AG04449 (cell line): ENCODE results near the gene PEX12.

ENCODE experiments used
- CTCF ChIA-PET: fragments of 350-600 bp; formaldehyde crosslinking; extraction: SDS; loops from one replicate; lab custom pipeline; 2021; ENCODE audit warnings: antibody characterized with exemption; lab: Yijun Ruan, JAX
- POLR2A ChIA-PET: fragments of 400-600, 350-600 bp; formaldehyde crosslinking; extraction: SDS; loops from one replicate; lab custom pipeline; 2020; ENCODE audit warnings: antibody characterized with exemption, inconsistent platforms; lab: Yijun Ruan, JAX
- DNase-seq: peaks from one replicate; pipeline ENCODE4 v3.0.0-alpha.2; 2010; ENCODE audit warnings: low read depth, low spot score
- H3K4me3 ChIP-seq: 2 replicates; pipeline ENCODE4 v1.5.1; 2011; ENCODE audit warnings: low read depth, mild to moderate bottlenecking, control low read depth, low read length
- TF ChIP-seq, protein P1 (sequence below): IDR thresholded peaks from one replicate; pipeline ENCODE4 v1.5.1; 2011; ENCODE audit warnings: mild to moderate bottlenecking, moderate library complexity, low read length, control low read depth, inconsistent platforms; ENCODE audit not compliant: insufficient read depth; ENCODE audit errors: missing control alignments

PEX12 gene

DNA sequence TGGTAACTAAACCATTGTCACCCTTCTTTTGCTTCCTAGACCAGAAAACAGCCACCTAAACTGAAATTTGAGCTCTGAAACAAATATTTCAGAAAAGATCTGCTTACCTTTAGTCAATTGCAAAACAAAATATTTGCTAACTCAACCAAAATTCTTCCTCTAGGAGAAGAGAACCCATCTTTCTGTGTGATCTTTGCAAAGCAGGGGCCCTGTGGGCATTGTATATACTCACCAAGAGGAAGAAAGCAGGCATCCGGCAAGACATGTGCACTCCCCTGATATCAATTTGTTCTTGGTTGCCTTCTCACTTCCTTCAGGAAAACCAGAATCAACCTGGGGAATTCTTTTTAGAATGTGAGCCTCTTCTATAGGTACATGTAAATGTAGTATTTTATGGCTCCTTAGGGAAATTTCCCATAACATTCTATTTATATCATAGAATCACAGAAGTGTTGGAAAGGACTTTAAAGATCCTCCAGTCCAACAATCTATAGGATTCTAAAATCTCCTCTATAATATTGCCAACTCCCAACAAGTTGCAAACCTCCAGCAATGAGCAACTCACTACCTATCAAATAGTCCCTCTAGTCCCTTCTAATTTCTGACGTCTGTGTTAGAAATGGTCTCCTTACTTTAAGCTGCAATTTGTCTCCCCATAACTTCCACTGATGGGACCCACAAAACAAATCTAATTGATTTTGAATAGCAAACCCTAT is 18.7 kb downstream of the PEX12 start:
- no peak overlapping the region for H3K4me3 ChIP-seq
- no peak for DNase-seq
- TF ChIP-seq, protein P1, sequence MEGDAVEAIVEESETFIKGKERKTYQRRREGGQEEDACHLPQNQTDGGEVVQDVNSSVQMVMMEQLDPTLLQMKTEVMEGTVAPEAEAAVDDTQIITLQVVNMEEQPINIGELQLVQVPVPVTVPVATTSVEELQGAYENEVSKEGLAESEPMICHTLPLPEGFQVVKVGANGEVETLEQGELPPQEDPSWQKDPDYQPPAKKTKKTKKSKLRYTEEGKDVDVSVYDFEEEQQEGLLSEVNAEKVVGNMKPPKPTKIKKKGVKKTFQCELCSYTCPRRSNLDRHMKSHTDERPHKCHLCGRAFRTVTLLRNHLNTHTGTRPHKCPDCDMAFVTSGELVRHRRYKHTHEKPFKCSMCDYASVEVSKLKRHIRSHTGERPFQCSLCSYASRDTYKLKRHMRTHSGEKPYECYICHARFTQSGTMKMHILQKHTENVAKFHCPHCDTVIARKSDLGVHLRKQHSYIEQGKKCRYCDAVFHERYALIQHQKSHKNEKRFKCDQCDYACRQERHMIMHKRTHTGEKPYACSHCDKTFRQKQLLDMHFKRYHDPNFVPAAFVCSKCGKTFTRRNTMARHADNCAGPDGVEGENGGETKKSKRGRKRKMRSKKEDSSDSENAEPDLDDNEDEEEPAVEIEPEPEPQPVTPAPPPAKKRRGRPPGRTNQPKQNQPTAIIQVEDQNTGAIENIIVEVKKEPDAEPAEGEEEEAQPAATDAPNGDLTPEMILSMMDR: no peak
- ChIA-PET POLR2A (no interaction called here), CTCF (interaction anchor here (0.8 to 1.3 kb wide), 5 partner anchors 18 to 188 kb away, joined by 3 to 4 read pairs (median 3); no protein-coding TSS in a partner anchor)

DNA sequence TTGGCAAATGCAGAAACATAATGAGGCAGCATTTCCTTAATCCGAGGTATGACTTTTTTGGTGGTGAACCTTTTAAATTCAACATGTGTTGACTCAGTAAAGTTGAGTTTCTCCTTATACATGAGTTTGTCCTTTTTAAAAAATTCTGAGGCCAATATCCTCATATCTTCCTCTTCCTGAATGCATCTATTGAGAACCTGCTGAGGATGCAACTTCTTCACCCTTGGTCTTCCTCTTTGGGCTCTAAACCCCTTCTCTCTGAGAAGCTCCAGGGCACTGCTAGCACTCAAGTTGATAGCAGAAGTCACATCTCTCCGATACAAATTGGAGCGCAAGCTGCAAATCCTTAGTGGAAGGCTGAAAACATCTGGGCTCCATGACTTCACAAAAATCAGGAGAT is 21.0 kb downstream of the PEX12 start:
- TF ChIP-seq, protein P1: no peak
- no peak for DNase-seq
- no peak overlapping the region for H3K4me3 ChIP-seq
- CTCF ChIA-PET: no interaction called here
- POLR2A ChIA-PET: no interaction called here

DNA sequence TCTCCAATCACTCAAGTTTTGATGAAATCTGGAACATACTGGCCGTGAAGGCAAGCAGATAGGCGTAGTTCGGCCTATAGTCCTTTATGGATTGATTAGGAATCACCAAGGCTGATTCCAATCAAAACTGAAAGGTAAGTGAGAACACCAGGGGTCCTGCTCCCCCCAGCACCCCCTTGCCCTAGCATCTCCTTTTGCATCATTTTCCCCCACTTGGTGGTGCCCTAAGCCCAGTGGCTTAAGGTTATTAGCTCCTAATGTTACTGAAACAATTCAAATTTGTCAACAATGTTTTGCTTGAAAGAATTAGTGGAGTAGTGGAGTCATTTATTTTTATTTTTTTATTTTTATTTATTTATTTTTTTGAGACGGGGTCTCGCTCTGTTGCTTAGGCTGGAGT is 22.7 kb downstream of the PEX12 start:
- no peak overlapping the region for H3K4me3 ChIP-seq
- ChIA-PET CTCF (interaction anchor here (1.3 to 2.0 kb wide), 2 partner anchors 17 to 192 kb away, joined by 5 to 8 read pairs; no protein-coding TSS in a partner anchor), POLR2A (no interaction called here)
- TF ChIP-seq, protein P1: no peak
- no peak for DNase-seq

DNA sequence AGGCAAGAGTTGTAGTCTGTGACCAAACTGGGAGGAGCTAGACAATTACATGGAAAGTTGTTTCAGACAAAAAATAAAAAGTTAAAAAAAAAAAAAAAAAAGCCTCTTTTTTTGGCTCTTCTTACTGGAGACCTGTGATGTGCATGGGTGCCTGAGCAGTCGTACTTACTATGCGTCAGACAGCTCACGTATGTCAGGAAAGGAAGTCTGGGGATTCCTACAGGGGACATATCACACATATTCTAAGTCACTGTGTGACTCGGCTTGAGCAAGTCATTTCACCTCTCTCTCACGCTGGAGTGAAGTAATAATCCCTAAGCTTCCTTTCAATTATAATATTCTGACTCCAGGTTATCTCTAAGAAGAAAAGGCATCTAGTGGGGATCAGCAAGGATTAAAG is 23.7 kb downstream of the PEX12 start:
- no peak for DNase-seq
- ChIA-PET CTCF (interaction anchor here (0.6 to 2.0 kb wide), 7 partner anchors 11 to 316 kb away, joined by 3 to 8 read pairs (median 3); no protein-coding TSS in a partner anchor), POLR2A (interaction anchor here (0.6 kb wide), 1 partner anchor 9 kb away, joined by 4 read pairs; no protein-coding TSS in a partner anchor)
- TF ChIP-seq, protein P1: no peak
- no peak overlapping the region for H3K4me3 ChIP-seq

DNA sequence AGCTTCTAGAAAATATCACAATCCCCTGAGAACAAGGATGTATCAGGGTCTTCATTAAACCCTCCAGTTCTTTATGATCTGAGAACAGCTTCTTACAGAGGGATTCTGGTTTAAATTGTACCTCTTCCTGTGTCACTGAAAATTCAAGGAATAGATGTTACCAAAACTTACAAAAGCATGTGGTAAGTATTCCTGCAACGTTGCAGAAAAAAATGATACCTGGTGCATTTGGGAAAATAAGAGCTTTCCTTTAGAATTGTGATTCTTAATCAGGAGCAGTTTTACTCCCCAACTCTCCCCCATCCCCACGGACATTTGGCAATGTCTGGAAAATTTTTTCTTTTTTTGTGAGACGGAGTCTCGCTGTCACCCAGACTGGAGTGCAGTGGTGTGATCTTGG is 25.1 kb downstream of the PEX12 start:
- CTCF ChIA-PET: interaction anchor here (0.6 to 1.2 kb wide), 5 partner anchors 11 to 240 kb away, joined by 3 to 4 read pairs (median 3); no protein-coding TSS in a partner anchor
- POLR2A ChIA-PET: no interaction called here
- H3K4me3 ChIP-seq: no peak overlapping the region
- DNase-seq: no peak
- TF ChIP-seq, protein P1: no peak

DNA sequence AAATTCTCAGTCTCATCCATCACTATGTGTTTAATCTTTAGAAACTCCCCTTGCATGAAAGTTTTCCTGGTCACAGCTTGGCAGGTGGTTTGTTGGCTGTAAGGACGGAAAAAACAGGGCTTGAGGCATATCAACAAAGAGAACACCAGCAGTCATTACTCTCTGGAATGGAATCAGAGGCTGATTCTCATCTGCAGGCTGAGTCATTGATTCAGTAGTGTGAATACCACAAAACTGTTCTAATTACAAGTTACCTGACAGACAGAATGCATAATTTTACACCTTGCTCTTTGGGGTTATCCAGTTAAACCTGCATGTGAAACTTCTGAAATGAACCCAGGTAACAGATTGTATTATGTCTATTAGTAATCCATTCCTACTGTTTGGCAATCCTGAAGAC is 29.4 kb downstream of the PEX12 start:
- TF ChIP-seq, protein P1: no peak
- ChIA-PET POLR2A (no interaction called here), CTCF (interaction anchor here (1.1 to 4.1 kb wide), 4 partner anchors 8 to 236 kb away, joined by 3 to 27 read pairs (median 4); no protein-coding TSS in a partner anchor)
- no peak overlapping the region for H3K4me3 ChIP-seq
- no peak for DNase-seq
